ENCODE data around the gene PLCG2.
A peak's percentile ranks its signal among the peaks of the same experiment; 100 is the strongest.
"Not testable (repeated sequence)": the region's sequence is repeated elsewhere in the genome, so short reads cannot be mapped to it uniquely, and the experiment has no call there.

PLCG2 gene

GRCh38 chr16:81792828-81793227, 13.7 kb downstream of the PLCG2 start:
- DNase-seq: no peak

GRCh38 chr16:81795193-81795592, 16.1 kb downstream of the PLCG2 start:
- DNase-seq: no peak

- DNase-seq: no peak
These were observed 16.9 kb downstream of the PLCG2 start for GRCh38 chr16:81796035-81796434.

- no peak for DNase-seq
These were observed 17.7 kb downstream of the PLCG2 start for GRCh38 chr16:81796583-81797346.

- DNase-seq: peak; percentile 64
These were observed 18.4 kb downstream of the PLCG2 start for GRCh38 chr16:81797443-81797842.

GRCh38 chr16:81798311-81799137, 19.4 kb downstream of the PLCG2 start:
- peak; percentile 76 for DNase-seq

GRCh38 chr16:81799138-81799504, 20.0 kb downstream of the PLCG2 start:
- DNase-seq: no peak

- DNase-seq: not testable (repeated sequence)
These were observed 22.6 kb downstream of the PLCG2 start for GRCh38 chr16:81801724-81802123.

- DNase-seq: no peak
These were observed 24.2 kb downstream of the PLCG2 start for GRCh38 chr16:81803332-81803731.

- no peak for DNase-seq
These were observed 25.1 kb downstream of the PLCG2 start for GRCh38 chr16:81804134-81804610.

GRCh38 chr16:81806696-81807095, 27.6 kb downstream of the PLCG2 start:
- DNase-seq: no peak

- no peak for DNase-seq
These were observed 28.8 kb downstream of the PLCG2 start for GRCh38 chr16:81807767-81808358.

- peak; percentile 79 for DNase-seq
These were observed 29.9 kb downstream of the PLCG2 start for GRCh38 chr16:81808933-81809480.

GRCh38 chr16:81809567-81809966, 30.5 kb downstream of the PLCG2 start:
- no peak for DNase-seq

GRCh38 chr16:81810361-81810760, 31.3 kb downstream of the PLCG2 start:
- no peak for DNase-seq

- DNase-seq: peak; percentile 30
These were observed 31.9 kb downstream of the PLCG2 start for GRCh38 chr16:81810894-81811538.

- no peak for DNase-seq
These were observed 34.6 kb downstream of the PLCG2 start for GRCh38 chr16:81813648-81814047.

GRCh38 chr16:81814751-81815428, 35.8 kb downstream of the PLCG2 start:
- no peak for DNase-seq

- DNase-seq: no peak
These were observed 36.3 kb downstream of the PLCG2 start for GRCh38 chr16:81815429-81815766.

- no peak for DNase-seq
These were observed 37.3 kb downstream of the PLCG2 start for GRCh38 chr16:81816351-81816750.

- no peak for DNase-seq
These were observed 37.7 kb downstream of the PLCG2 start for GRCh38 chr16:81816793-81817210.

GRCh38 chr16:81817296-81817695, 38.2 kb downstream of the PLCG2 start:
- DNase-seq: peak; percentile 64

Data from CD4-positive, alpha-beta T cell treated with Interleukin-15 for 1 hour (primary cell).